ENCODE data around the gene DNAH9.

DNAH9 gene

GRCh38 chr17:11786711-11787438, 188.6 kb downstream of the DNAH9 start:
- Histone ChIP-seq H3K4me3 (ENCODE audit: insufficient read length, low read depth) (no peak overlapping the region), H3K9ac (ENCODE audit: insufficient read length, low read depth) (no peak overlapping the region), H3K4me1 (ENCODE audit: insufficient read depth, insufficient read length) (no peaks in the 10 kb centered on the region), H3K9me3 (ENCODE audit: insufficient read depth, low read length) (no peaks in the 10 kb centered on the region), H3K36me3 (ENCODE audit: insufficient read depth, insufficient read length, low read length) (no peaks in the 10 kb centered on the region), H3K27me3 (ENCODE audit: insufficient read depth, insufficient read length) (no peaks in the 10 kb centered on the region)
- DNase-seq (ENCODE audit: low read depth, low spot score) = no peak
- no peak for TF ChIP-seq ZNF274 (IDR thresholded peaks at IDR 0.05; ENCODE audit: low read depth, low read length)

- Histone ChIP-seq H3K9ac (ENCODE audit: insufficient read length, low read depth) (no peak overlapping the region), H3K4me1 (ENCODE audit: insufficient read depth, insufficient read length) (no peaks in the 10 kb centered on the region), H3K4me3 (ENCODE audit: insufficient read length, low read depth) (no peak overlapping the region), H3K27me3 (ENCODE audit: insufficient read depth, insufficient read length) (no peaks in the 10 kb centered on the region), H3K9me3 (ENCODE audit: insufficient read depth, low read length) (no peaks in the 10 kb centered on the region), H3K36me3 (ENCODE audit: insufficient read depth, insufficient read length, low read length) (no peaks in the 10 kb centered on the region)
- DNase-seq (ENCODE audit: low read depth, low spot score) = no peak
- TF ChIP-seq ZNF274 (IDR thresholded peaks at IDR 0.05; ENCODE audit: low read depth, low read length) = no peak
- TF ChIP-seq SUZ12 (IDR thresholded peaks at IDR 0.05; ENCODE audit: extremely low read depth, insufficient read depth, insufficient read length) = no peak
- TF ChIP-seq YY1 (IDR thresholded peaks at IDR 0.05; ENCODE audit: insufficient read depth, insufficient read length) = no peak
Measured at GRCh38 chr17:11795906-11796305, 197.6 kb downstream of the DNAH9 start.

- TF ChIP-seq ZNF274 (IDR thresholded peaks at IDR 0.05; ENCODE audit: low read depth, low read length) = no peak
- TF ChIP-seq SUZ12 (IDR thresholded peaks at IDR 0.05; ENCODE audit: extremely low read depth, insufficient read depth, insufficient read length) = no peak
- TF ChIP-seq YY1 (IDR thresholded peaks at IDR 0.05; ENCODE audit: insufficient read depth, insufficient read length) = no peak
- H3K36me3 ChIP-seq (ENCODE audit: insufficient read depth, insufficient read length, low read length) = no peaks in the 10 kb centered on the region
- H3K4me3 ChIP-seq (ENCODE audit: insufficient read length, low read depth) = no peak overlapping the region
- no peaks in the 10 kb centered on the region for H3K4me1 ChIP-seq (ENCODE audit: insufficient read depth, insufficient read length)
- no peak for DNase-seq (ENCODE audit: low read depth, low spot score)
- no peaks in the 10 kb centered on the region for H3K27me3 ChIP-seq (ENCODE audit: insufficient read depth, insufficient read length)
- H3K9ac ChIP-seq (ENCODE audit: insufficient read length, low read depth) = no peak overlapping the region
- H3K9me3 ChIP-seq (ENCODE audit: insufficient read depth, low read length) = no peaks in the 10 kb centered on the region
Measured at GRCh38 chr17:11797803-11798202, 199.5 kb downstream of the DNAH9 start.

- no peaks in the 10 kb centered on the region for H3K4me1 ChIP-seq (ENCODE audit: insufficient read depth, insufficient read length)
- H3K36me3 ChIP-seq (ENCODE audit: insufficient read depth, insufficient read length, low read length) = no peaks in the 10 kb centered on the region
- no peaks in the 10 kb centered on the region for H3K9me3 ChIP-seq (ENCODE audit: insufficient read depth, low read length)
- no peaks in the 10 kb centered on the region for H3K27me3 ChIP-seq (ENCODE audit: insufficient read depth, insufficient read length)
- TF ChIP-seq YY1 (IDR thresholded peaks at IDR 0.05; ENCODE audit: insufficient read depth, insufficient read length) (no peak), SUZ12 (IDR thresholded peaks at IDR 0.05; ENCODE audit: extremely low read depth, insufficient read depth, insufficient read length) (no peak), ZNF274 (IDR thresholded peaks at IDR 0.05; ENCODE audit: low read depth, low read length) (no peak)
- no peak overlapping the region for H3K9ac ChIP-seq (ENCODE audit: insufficient read length, low read depth)
- H3K4me3 ChIP-seq (ENCODE audit: insufficient read length, low read depth) = no peak overlapping the region
- DNase-seq (ENCODE audit: low read depth, low spot score) = peak; percentile 3
Measured at GRCh38 chr17:11803231-11803969, 205.1 kb downstream of the DNAH9 start.

- no peaks in the 10 kb centered on the region for H3K4me1 ChIP-seq (ENCODE audit: insufficient read depth, insufficient read length)
- no peak overlapping the region for H3K4me3 ChIP-seq (ENCODE audit: insufficient read length, low read depth)
- no peak for DNase-seq (ENCODE audit: low read depth, low spot score)
- H3K27me3 ChIP-seq (ENCODE audit: insufficient read depth, insufficient read length) = no peaks in the 10 kb centered on the region
- H3K36me3 ChIP-seq (ENCODE audit: insufficient read depth, insufficient read length, low read length) = no peaks in the 10 kb centered on the region
- no peaks in the 10 kb centered on the region for H3K9me3 ChIP-seq (ENCODE audit: insufficient read depth, low read length)
- TF ChIP-seq SUZ12 (IDR thresholded peaks at IDR 0.05; ENCODE audit: extremely low read depth, insufficient read depth, insufficient read length) (no peak), ZNF274 (IDR thresholded peaks at IDR 0.05; ENCODE audit: low read depth, low read length) (no peak), YY1 (IDR thresholded peaks at IDR 0.05; ENCODE audit: insufficient read depth, insufficient read length) (no peak)
- H3K9ac ChIP-seq (ENCODE audit: insufficient read length, low read depth) = no peak overlapping the region
Measured at GRCh38 chr17:11805138-11805537, 206.9 kb downstream of the DNAH9 start.

- Histone ChIP-seq H3K4me1 (ENCODE audit: insufficient read depth, insufficient read length) (no peaks in the 10 kb centered on the region), H3K36me3 (ENCODE audit: insufficient read depth, insufficient read length, low read length) (no peaks in the 10 kb centered on the region), H3K9ac (ENCODE audit: insufficient read length, low read depth) (no peak overlapping the region), H3K9me3 (ENCODE audit: insufficient read depth, low read length) (no peaks in the 10 kb centered on the region), H3K27me3 (ENCODE audit: insufficient read depth, insufficient read length) (no peaks in the 10 kb centered on the region), H3K4me3 (ENCODE audit: insufficient read length, low read depth) (no peak overlapping the region)
- TF ChIP-seq YY1 (IDR thresholded peaks at IDR 0.05; ENCODE audit: insufficient read depth, insufficient read length) = no peak
- no peak for TF ChIP-seq SUZ12 (IDR thresholded peaks at IDR 0.05; ENCODE audit: extremely low read depth, insufficient read depth, insufficient read length)
- TF ChIP-seq ZNF274 (IDR thresholded peaks at IDR 0.05; ENCODE audit: low read depth, low read length) = no peak
- no peak for DNase-seq (ENCODE audit: low read depth, low spot score)
Measured at GRCh38 chr17:11805952-11806351, 207.7 kb downstream of the DNAH9 start.

- H3K9me3 ChIP-seq (ENCODE audit: insufficient read depth, low read length) = no peaks in the 10 kb centered on the region
- no peak overlapping the region for H3K4me3 ChIP-seq (ENCODE audit: insufficient read length, low read depth)
- no peak for TF ChIP-seq ZNF274 (IDR thresholded peaks at IDR 0.05; ENCODE audit: low read depth, low read length)
- no peak for TF ChIP-seq SUZ12 (IDR thresholded peaks at IDR 0.05; ENCODE audit: extremely low read depth, insufficient read depth, insufficient read length)
- TF ChIP-seq YY1 (IDR thresholded peaks at IDR 0.05; ENCODE audit: insufficient read depth, insufficient read length) = no peak
- no peak overlapping the region for H3K9ac ChIP-seq (ENCODE audit: insufficient read length, low read depth)
- no peak for DNase-seq (ENCODE audit: low read depth, low spot score)
- no peaks in the 10 kb centered on the region for H3K27me3 ChIP-seq (ENCODE audit: insufficient read depth, insufficient read length)
- H3K36me3 ChIP-seq (ENCODE audit: insufficient read depth, insufficient read length, low read length) = no peaks in the 10 kb centered on the region
- H3K4me1 ChIP-seq (ENCODE audit: insufficient read depth, insufficient read length) = no peaks in the 10 kb centered on the region
Measured at GRCh38 chr17:11807606-11808005, 209.3 kb downstream of the DNAH9 start.
